Measurements from ENCODE around the gene OSBPL2. TPM values are rescaled to one million over a fixed set of nuclear protein-coding genes. Genes with fewer than 3 reads are reported as not detected.

The OSBPL2 gene
- total RNA-seq (10 to 100 TPM; 20.7 to 57.9 (median 40.3) TPM), polyA plus RNA-seq (10 to 100 TPM; 20.0 to 21.7 TPM)
- long read RNA-seq, donor 1, full-length matches to known transcripts, result 17 of 33 reads
- long read RNA-seq, donor 1, partial matches to known transcripts, result 10 of 33 reads
- long read RNA-seq, donor 1, other reads (novel, unspliced or antisense), result 6 of 33 reads
- long read RNA-seq, donor 2, full-length matches to known transcripts, result 49 of 88 reads
- long read RNA-seq, donor 2, partial matches to known transcripts, result 25 of 88 reads
- long read RNA-seq, donor 2, other reads (novel, unspliced or antisense), result 14 of 88 reads
- long read RNA-seq, donor 3, full-length matches to known transcripts, result 25 of 37 reads
- long read RNA-seq, donor 3, partial matches to known transcripts, result 7 of 37 reads
- long read RNA-seq, donor 3, other reads (novel, unspliced or antisense), result 5 of 37 reads

DNA sequence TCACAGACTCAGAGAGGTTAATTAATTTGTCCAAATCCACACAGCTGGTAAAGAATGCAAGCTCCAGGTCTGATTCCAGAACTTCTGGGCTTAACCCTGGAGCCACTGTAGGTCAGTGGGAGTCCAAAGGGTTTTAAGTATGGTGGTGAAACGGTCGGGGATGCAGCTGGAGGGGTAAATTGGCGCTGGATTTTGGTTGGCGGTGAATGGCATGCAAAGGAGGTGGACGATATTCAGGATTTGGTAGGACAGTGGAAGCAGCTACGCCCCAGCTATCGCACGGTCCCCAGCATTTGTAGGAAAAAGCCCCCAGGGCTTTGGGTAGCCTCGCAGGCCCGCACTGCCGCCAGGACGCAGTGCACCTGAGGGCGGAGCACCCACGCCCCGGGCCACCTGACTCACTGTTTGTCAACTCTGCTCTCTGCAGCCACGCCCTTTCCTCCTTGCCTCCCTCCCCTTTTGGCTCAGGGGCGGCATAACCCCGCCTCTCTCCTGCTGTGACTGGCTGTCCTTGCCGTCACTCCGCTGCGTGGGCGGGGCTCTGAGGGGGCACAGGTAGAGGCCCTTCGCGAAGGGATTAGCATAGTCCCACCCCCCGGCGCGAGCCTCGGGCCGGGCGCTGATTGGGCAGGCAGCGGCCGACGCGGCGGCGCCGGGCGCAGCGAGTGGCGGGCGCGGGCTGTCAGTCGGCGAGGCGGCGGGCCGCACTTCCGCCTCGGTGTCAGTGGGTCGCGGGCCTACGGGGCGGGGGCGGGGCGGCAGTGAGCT is at the start of gene OSBPL2:
TSS of gene OSBPL2 (plus strand) at position 721 of the 768 bp plus-strand sequence. CDS start 17,664 bp downstream, outside the sequence.
- ATAC-seq, result peak; percentile 97 to 98 (median 98)
- intact Hi-C loops (cut with DNase I), result loop anchor here in 5 of 10 donors (5.0 to 10.0 kb wide), 5 partner anchors 49 to 169 kb away; partner anchors contain the start of genes MTG2 (in 3 of the 5), CABLES2 (in 1 of the 5), PSMA7 (in 1 of the 5) and SS18L1 (in 1 of the 5)
- Histone ChIP-seq H3K27ac (peak within 1 kb of the TSS; percentile 47 to 97 (median 86)), H3K36me3 (peaks cover 0 to 6% (median 0%) of the 10 kb centered on the region in 9 donors), H3K4me1 (peaks cover 6 to 82% (median 45%) of the 10 kb centered on the region in 12 donors), H3K27me3 (no peaks in the 10 kb centered on the region), H3K4me3 (peak within 1 kb of the TSS; percentile 63 to 96 (median 79)), H3K9me3 (peaks cover 0 to 3% (median 0%) of the 10 kb centered on the region in 12 donors)
- peak; percentile 31 to 46 for TF ChIP-seq POLR2A (IDR thresholded peaks at IDR 0.05)
- TF ChIP-seq, protein P1, sequence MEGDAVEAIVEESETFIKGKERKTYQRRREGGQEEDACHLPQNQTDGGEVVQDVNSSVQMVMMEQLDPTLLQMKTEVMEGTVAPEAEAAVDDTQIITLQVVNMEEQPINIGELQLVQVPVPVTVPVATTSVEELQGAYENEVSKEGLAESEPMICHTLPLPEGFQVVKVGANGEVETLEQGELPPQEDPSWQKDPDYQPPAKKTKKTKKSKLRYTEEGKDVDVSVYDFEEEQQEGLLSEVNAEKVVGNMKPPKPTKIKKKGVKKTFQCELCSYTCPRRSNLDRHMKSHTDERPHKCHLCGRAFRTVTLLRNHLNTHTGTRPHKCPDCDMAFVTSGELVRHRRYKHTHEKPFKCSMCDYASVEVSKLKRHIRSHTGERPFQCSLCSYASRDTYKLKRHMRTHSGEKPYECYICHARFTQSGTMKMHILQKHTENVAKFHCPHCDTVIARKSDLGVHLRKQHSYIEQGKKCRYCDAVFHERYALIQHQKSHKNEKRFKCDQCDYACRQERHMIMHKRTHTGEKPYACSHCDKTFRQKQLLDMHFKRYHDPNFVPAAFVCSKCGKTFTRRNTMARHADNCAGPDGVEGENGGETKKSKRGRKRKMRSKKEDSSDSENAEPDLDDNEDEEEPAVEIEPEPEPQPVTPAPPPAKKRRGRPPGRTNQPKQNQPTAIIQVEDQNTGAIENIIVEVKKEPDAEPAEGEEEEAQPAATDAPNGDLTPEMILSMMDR (IDR thresholded peaks at IDR 0.05), result no peak
- 0 to 2% (median 1%) methylated on average over 33 to 55 of the region's 55 CpGs for WGBS, 4 donors
- DNase-seq, result peak; percentile 97 to 100 (median 99)

- no peak overlapping the region for H3K4me3 ChIP-seq
- TF ChIP-seq, protein P1 (IDR thresholded peaks at IDR 0.05), result no peak
- no peak for TF ChIP-seq POLR2A (IDR thresholded peaks at IDR 0.05)
- peak in 2 of 4 donors; percentile 6 to 18 for ATAC-seq
- intact Hi-C loops (cut with DNase I), result loop anchor here in 3 of 10 donors (5.0 to 10.0 kb wide), 3 partner anchors 41 to 194 kb away; partner anchors contain the start of gene RPS21 (in 1 of the 3)
- no peaks in the 10 kb centered on the region for H3K9me3 ChIP-seq
- H3K27me3 ChIP-seq, result no peaks in the 10 kb centered on the region
- H3K36me3 ChIP-seq, result peaks cover 0 to 52% (median 35%) of the 10 kb centered on the region in 9 donors
- H3K27ac ChIP-seq, result no peak overlapping the region
- H3K4me1 ChIP-seq, result peaks cover 4 to 27% (median 12%) of the 10 kb centered on the region in 12 donors
- DNase-seq, result no peak
- WGBS, 4 donors, result 74 to 83% (median 82%) methylated on average over 25 of the region's 25 CpGs
Measured at GRCh38 chr20:62190639-62191411, 47.5 kb upstream of the OSBPL2 start.

DNA sequence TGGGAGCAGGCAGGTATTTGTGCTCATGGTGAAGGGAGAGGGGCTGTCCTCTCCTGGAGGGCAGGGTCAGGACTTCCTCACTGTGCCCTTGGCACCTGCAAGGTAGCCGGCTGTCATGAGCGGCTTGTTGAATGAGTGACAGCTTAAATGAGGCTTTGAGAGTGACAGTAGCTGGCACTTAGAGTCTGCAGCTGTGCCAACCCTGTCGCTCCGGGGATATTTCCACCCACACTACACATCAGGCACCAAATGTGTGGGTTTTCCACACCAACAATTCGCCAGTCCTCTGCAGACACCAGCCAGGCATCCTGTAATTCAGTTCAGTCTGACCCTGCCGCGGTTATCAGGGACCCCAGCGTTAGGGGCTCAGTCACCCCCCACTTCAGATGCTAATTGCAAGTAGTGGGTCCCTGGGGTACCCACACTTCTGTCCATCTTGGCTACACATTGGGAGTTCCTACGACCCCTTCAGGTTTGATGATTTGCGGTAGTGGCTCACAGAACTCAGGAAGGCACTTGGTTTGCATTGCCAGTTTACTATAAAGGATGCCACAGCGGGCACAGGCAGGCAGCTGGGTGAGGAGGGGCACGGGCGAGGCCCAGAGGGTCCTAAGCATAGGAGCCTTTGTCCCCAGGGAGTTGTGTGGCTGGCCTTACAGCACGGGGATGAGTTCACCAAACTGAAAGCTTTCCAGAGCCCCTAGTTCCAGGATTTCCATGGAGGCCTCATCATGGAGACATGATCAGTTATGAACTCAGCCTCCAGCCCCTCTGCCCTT is 46.4 kb upstream of the OSBPL2 start:
- Histone ChIP-seq H3K27me3 (no peaks in the 10 kb centered on the region), H3K4me3 (no peak overlapping the region), H3K27ac (no peak overlapping the region), H3K4me1 (peaks cover 4 to 22% (median 9%) of the 10 kb centered on the region in 12 donors), H3K36me3 (peaks cover 0 to 64% (median 47%) of the 10 kb centered on the region in 9 donors), H3K9me3 (no peaks in the 10 kb centered on the region)
- intact Hi-C loops (cut with DNase I), result loop anchor here in 3 of 10 donors (5.0 to 10.0 kb wide), 3 partner anchors 40 to 193 kb away; partner anchors contain the start of gene RPS21 (in 1 of the 3)
- peak in 3 of 4 donors; percentile 26 to 40 (median 29) for ATAC-seq
- WGBS, 4 donors, result 72 to 76% (median 73%) methylated on average over 11 to 14 of the region's 14 CpGs
- peak in 1 of 5 donors; percentile 27 for DNase-seq
- no peak for TF ChIP-seq POLR2A (IDR thresholded peaks at IDR 0.05)
- TF ChIP-seq, protein P1 (IDR thresholded peaks at IDR 0.05), result no peak
